Measurements from ENCODE around the gene FYB1.

The FYB1 gene

DNA sequence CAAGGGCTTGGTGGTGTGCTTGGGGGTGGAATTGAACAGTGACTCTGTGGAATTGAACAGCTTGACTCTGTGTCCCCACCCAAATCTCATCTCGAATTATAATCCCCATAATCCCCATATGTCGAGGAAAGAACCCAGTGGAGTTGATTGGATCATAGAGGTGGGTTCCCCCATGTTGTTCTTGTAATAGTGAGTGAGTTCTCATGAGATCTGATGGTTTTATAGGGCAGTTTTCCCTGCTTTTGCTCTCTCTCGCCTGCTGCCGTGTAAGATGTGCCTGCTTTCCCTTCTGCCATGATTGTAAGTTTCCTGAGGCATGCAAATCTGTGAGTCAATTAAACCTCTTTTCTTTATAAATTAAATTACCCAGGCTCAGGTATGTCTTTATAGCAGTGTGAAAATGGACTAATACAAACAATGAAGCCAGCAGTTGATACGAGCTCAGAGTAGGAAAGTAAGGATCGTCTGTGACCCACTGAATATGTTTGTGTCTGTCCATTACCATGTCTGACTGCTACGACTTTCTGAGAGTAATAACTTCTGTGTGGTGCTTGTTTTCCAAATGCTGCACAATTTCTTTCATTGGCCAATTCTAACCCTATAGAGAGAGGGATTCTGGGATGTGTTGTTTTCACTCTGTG, 127.3 kb downstream of the FYB1 start:
- DNase-seq: no peak

GRCh38 chr5:39083968-39084367, 135.4 kb downstream of the FYB1 start:
- DNase-seq: no peak

- DNase-seq: no peak
Measured at GRCh38 chr5:39082995-39083394, 136.4 kb downstream of the FYB1 start.

DNA sequence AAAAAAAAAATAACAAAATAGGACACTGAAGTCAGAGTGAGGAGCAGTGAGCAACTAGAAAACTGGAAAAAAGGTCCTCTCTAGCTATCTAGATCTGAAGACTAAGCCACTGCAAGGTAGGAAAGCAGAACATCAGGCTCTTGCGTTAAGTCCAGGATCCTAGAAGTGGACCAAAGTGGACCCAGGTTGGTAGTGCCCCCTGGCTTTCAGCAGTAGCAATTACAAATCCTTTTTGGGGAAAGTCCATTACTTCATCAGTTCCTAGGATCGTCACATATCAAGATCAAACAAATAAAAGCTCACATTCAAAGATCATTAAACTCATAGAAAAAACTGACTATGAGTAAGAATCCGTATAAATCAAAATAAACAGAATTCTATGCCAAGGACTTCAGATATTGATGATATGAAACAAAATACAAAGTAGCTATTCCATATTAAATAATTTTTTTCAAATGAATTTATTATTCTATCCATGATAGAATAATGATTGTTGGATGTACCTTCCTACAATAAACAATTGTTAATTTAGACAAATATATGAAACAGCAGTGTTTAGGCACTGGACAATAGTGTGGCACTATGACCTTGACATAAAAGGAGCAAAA, 138.7 kb downstream of the FYB1 start:
- peak in 31 of 51 donors; percentile 0 to 52 (median 9) for DNase-seq

GRCh38 chr5:39080168-39080567, 139.2 kb downstream of the FYB1 start:
- DNase-seq: no peak

GRCh38 chr5:39079147-39079546, 140.2 kb downstream of the FYB1 start:
- peak in 1 of 51 donors; percentile 2 for DNase-seq

DNA sequence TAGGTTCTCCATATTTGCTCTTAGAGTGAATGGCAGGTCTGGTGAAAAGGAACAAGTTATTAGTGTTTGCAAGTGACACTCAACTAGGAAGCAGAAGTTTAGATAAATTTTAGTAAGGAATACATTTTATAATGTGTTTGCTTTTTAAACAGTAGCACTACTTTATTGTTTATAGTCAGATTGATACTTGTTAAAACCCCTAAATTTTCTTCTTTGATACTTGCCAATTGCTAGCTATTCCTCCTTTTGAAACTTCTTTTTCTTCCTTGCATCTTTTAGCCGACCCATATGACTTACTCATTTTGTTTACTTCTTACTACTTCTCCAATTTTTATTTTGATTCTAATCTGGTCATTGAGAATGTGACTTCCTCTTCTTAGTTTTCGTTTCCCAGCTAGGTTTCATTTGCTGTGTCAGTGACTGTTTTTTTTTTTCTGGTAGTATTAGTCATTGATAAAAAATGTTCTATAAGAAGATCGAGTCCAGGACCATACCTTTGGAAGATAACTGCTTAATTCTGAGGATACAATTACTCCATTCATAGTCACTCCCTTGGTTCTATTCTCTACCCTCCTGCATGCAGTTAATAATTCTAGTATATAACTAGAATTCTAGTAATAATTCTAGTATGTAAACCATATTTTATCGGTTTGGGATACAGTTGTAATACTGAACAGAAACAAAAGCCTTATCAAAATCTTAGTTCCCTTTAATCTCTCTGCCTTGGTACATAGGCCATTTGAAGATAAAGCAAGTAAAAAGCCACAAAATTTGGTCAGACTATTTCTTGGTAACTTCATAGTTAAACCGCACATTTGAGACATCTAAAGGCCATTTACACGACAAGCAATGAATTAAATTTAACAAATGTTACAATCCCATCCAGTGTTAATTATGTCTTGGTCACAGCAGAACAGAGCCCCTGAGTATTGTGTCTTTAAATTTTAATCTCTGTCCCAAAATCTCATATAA, 142.3 kb downstream of the FYB1 start:
- peak in 1 of 51 donors; percentile 63 for DNase-seq

DNA sequence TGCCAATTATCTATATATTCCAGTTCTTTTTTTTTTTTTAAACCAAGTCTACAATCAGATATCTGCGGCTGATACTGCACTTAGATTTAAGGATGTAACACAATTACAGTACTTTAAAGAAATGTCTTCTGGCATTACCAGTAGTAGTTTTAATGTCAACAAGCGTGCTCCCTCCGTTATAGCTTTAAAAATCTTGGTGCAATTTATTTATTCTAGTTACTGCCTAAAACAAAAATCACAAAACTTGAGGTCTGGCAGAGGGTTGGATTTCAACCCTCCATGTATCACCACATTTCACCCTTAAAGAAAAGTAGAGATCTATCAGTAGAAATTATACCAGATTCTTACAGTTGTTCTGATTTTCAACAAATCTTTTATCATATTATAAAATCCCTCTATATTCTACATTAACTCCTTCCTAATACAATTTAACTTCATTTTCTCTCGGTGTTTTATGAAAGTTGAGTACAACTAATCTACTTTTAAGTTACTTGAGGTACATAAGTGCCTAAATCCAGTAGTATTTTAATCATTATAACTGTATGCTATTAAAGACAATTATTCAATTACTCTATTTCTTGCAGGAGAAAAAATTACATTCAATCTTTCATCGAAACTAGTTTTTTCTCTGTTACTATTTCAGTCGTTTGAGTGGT, 143.1 kb downstream of the FYB1 start:
- peak in 1 of 51 donors; percentile 11 for DNase-seq

GRCh38 chr5:39074017-39074814, 145.1 kb downstream of the FYB1 start, which contains the start of gene RICTOR:
Gene RICTOR, minus strand, starts transcription at chr5:39074399. Its CDS starts 22 bp downstream, at chr5:39074377.
- DNase-seq: peak; percentile 59 to 98 (median 88)

- DNase-seq: peak in 17 of 51 donors; percentile 43 to 84 (median 68)
Measured at GRCh38 chr5:39073767-39074016, 145.7 kb downstream of the FYB1 start.

GRCh38 chr5:39072925-39073766, 146.2 kb downstream of the FYB1 start:
- DNase-seq: peak in 35 of 51 donors; percentile 17 to 82 (median 49)

GRCh38 chr5:39068099-39068498, 151.3 kb downstream of the FYB1 start:
- no peak for DNase-seq

DNA sequence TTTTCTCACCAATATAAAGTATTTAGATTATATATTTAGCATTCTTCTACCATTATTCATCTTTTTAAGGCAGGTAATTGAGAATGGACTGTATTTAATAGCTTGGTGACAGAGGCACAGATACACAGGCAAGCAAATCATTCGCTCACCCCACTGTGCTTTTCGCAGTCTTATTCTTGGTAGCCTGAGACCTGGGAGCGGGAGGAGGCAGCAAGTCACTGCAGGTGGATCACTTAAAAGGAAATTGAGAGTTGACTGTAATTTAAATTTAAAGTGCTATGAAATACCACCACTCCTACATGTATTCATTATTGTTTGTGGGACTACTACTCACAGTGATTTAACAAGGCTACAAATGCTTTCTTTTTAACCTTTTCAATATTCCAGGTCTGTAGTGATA, 154.9 kb downstream of the FYB1 start:
- no peak for DNase-seq

DNA sequence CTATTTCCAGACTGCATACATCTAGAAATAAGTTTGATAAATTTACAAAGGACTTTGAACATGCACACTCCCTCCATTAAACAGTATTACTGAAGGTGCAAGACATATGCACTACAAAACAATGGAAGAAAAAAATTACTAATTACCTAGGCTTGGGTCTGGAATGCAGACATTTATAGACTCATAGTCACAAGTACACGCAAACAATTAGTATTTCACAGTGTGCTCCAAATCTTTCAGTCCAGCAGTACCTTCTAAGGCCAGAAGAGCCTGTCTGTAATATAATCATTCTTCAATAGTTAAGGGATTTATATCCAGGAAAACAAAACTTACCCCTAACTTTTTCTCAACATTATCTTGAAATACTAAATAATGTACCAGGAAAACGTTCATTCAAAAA, 156.3 kb downstream of the FYB1 start:
- DNase-seq: no peak

- DNase-seq: no peak
Measured at GRCh38 chr5:39062530-39062929, 156.8 kb downstream of the FYB1 start.

- no peak for DNase-seq
Measured at GRCh38 chr5:39062104-39062503, 157.3 kb downstream of the FYB1 start.

DNA sequence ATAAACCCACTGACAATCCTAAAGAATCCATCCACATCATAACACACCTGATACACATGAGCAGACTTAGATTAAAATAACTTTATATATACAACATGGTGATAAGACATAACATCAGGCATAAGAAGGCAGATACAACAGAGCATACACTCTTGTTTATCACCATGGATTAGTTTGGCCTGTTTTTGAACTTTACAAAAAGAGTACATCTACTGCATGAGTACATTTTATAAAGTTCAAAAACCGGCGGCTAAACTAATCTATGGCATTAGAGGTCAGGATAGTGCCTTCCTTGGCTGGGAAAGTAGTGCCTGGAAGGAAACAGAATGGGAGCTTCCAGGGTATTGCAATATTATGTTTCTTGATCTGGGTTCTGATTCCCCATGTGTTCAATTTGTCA, 160.3 kb downstream of the FYB1 start:
- no peak for DNase-seq

DNA sequence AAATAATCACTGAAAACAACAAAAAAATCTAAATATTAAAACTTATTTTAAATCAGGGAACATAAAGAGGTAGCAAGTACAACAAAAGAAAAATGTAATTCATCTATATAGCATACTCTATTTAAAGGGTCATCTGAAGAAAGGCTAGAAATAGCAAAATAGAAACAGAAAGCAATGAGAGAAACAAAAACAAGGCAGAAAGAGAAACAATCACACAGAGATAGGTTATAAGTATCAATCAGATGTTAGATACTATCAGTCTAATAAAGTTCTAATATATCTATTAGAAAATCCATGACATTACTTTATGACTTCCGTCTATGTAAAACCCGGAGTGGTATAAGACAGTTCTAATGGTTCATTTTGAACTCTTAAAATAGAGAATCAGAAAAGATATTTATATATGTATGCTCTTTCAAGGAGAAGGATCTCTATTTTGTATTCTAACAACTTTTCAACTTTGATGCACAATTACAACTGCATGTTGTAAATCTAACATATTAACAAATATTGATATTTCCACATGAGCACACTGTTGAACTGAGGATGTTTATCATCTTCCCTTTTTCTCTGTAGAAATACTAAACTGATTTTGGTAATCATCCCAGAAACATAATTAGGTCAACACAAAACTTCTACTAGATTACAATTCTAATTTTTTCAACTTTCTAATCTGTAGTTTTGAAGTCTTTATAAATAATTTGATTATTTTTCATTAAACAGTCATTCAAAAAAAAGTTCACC, 161.0 kb downstream of the FYB1 start:
- DNase-seq: no peak

GRCh38 chr5:39057734-39058133, 161.6 kb downstream of the FYB1 start:
- no peak for DNase-seq

Measured in hypothalamus (tissue), 51 donors.